Keratinocyte (primary cell): ENCODE data around the gene TIMM8B.

Experiments used
- EZH2 ChIP-seq: IDR thresholded peaks from one replicate; pipeline ENCODE4 v1.6.1; 2012; ENCODE audit warnings: inconsistent platforms, mild to moderate bottlenecking, low read length, moderate library complexity
- TF ChIP-seq, protein P1 (sequence below), 3 experiments: IDR thresholded peaks in 1 of 3; conservative IDR thresholded peaks in 1 of 3; optimal IDR thresholded peaks in 1 of 3; 2 replicates in 2 of 3; 3 replicates in 1 of 3; pipeline versions ENCODE3 to v1.5.1; 2011; ENCODE audit warnings: low read length in 3 of 3, mild to moderate bottlenecking in 3 of 3, moderate library complexity in 2 of 3, control low read depth in 1 of 3, inconsistent platforms in 1 of 3; ENCODE audit not compliant: insufficient read depth in 2 of 3; ENCODE audit errors: extremely low read depth in 1 of 3

DNA sequence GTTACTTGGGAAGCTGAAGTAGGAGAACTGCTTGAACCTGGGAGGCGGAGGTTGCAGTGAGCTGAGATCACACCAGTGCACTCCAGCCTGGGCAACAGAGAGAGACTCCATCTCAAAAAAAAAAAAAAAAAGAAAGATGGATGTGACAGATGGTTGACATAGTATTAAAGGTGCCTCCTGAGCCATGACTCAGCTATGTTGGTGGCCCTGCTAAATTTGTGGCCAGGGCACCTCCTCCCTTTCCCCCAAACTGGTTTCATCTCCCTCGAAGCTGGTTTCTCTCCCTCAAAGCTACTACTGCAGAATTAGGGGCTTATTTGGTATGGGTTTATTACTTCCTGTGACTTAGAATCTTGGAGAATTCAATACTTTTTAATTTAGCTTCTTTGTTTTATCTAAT is 31.6 kb upstream of the TIMM8B start:
- TF ChIP-seq, protein P1, sequence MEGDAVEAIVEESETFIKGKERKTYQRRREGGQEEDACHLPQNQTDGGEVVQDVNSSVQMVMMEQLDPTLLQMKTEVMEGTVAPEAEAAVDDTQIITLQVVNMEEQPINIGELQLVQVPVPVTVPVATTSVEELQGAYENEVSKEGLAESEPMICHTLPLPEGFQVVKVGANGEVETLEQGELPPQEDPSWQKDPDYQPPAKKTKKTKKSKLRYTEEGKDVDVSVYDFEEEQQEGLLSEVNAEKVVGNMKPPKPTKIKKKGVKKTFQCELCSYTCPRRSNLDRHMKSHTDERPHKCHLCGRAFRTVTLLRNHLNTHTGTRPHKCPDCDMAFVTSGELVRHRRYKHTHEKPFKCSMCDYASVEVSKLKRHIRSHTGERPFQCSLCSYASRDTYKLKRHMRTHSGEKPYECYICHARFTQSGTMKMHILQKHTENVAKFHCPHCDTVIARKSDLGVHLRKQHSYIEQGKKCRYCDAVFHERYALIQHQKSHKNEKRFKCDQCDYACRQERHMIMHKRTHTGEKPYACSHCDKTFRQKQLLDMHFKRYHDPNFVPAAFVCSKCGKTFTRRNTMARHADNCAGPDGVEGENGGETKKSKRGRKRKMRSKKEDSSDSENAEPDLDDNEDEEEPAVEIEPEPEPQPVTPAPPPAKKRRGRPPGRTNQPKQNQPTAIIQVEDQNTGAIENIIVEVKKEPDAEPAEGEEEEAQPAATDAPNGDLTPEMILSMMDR (optimal IDR thresholded peaks at IDR 0.05 in 1 of 3, IDR thresholded peaks at IDR 0.05 in 1 of 3, conservative IDR thresholded peaks at IDR 0.05 in 1 of 3; ENCODE audit: extremely low read depth in 1 of 3, insufficient read depth in 2 of 3, low read length in 3 of 3): no peak
- no peak for TF ChIP-seq EZH2
